Neural progenitor cell (in vitro differentiated cells): ENCODE results near the gene QSOX2.

Experiments
- CTCF ChIP-seq: fragments of 200-600 bp; sonication (generic); IDR thresholded peaks from 2 replicates; pipeline ENCODE4 v1.5.1; 2017; ENCODE audit warnings: antibody characterized with exemption, mild to moderate bottlenecking
- EZH2 ChIP-seq: fragments of 200-600 bp; sonication (generic); IDR thresholded peaks from 2 replicates; pipeline ENCODE4 v1.6.1; 2017; ENCODE audit warnings: antibody characterized with exemption, mild to moderate bottlenecking, moderate library complexity
- EZH2phosphoT487 ChIP-seq: fragments of 200-600 bp; sonication (generic); IDR thresholded peaks from 2 replicates; pipeline ENCODE4 v1.6.1; 2017; ENCODE audit warnings: antibody characterized with exemption

GRCh38 chr9:136243631-136244030 is 2.0 kb downstream of the QSOX2 start:
- TF ChIP-seq CTCF: no peak
- TF ChIP-seq EZH2: no peak
- TF ChIP-seq EZH2phosphoT487: no peak
